ENCODE measurements around the gene PLEKHM1. TPM values are rescaled to one million over a fixed set of nuclear protein-coding genes. Genes with fewer than 3 reads are reported as not detected.

The PLEKHM1 gene
- total RNA-seq, 1 donor from 2014 or later = 42.1 TPM

GRCh38 chr17:45395569-45396415 is 94.7 kb downstream of the PLEKHM1 start:
- no peak for DNase-seq (ENCODE audit: extremely low spot score, unreplicated experiment)
- no peak for TF ChIP-seq CTCF (conservative IDR thresholded peaks at IDR 0.05)
- Mint-ChIP-seq H3K27me3 (peaks cover 15% of the 10 kb centered on the region), H3K36me3 (peaks cover 6% of the 10 kb centered on the region), H3K27ac (no peak overlapping the region), H3K4me1 (ENCODE audit: unreplicated experiment) (peaks cover 4% of the 10 kb centered on the region), H3K9me3 (no peaks in the 10 kb centered on the region), H3K4me3 (no peak overlapping the region)

- peaks cover 4% of the 10 kb centered on the region for H3K4me1 Mint-ChIP-seq (ENCODE audit: unreplicated experiment)
These were observed 95.5 kb downstream of the PLEKHM1 start for GRCh38 chr17:45394913-45395568.

GRCh38 chr17:45394564-45394912 is 96.0 kb downstream of the PLEKHM1 start:
- peaks cover 4% of the 10 kb centered on the region for H3K4me1 Mint-ChIP-seq (ENCODE audit: unreplicated experiment)
- H3K36me3 Mint-ChIP-seq = peaks cover 6% of the 10 kb centered on the region
- TF ChIP-seq CTCF (conservative IDR thresholded peaks at IDR 0.05) = no peak
- H3K9me3 Mint-ChIP-seq = no peaks in the 10 kb centered on the region
- DNase-seq (ENCODE audit: extremely low spot score, unreplicated experiment) = no peak
- H3K27ac Mint-ChIP-seq = no peak overlapping the region
- H3K4me3 Mint-ChIP-seq = no peak overlapping the region
- H3K27me3 Mint-ChIP-seq = peaks cover 17% of the 10 kb centered on the region

More at GRCh38 chr17:45394913-45395568, 95.5 kb downstream of the PLEKHM1 start:
- peaks cover 15% of the 10 kb centered on the region for H3K27me3 Mint-ChIP-seq
- peak overlapping the region; percentile 47 for H3K4me3 Mint-ChIP-seq
- no peaks in the 10 kb centered on the region for H3K9me3 Mint-ChIP-seq
- peak overlapping the region; percentile 56 for H3K27ac Mint-ChIP-seq
- TF ChIP-seq CTCF (conservative IDR thresholded peaks at IDR 0.05) = peak; percentile 86
- peak; percentile 80 for DNase-seq (ENCODE audit: extremely low spot score, unreplicated experiment)
- peaks cover 6% of the 10 kb centered on the region for H3K36me3 Mint-ChIP-seq

- TF ChIP-seq CTCF (conservative IDR thresholded peaks at IDR 0.05) = no peak
- Mint-ChIP-seq H3K36me3 (peaks cover 6% of the 10 kb centered on the region), H3K9me3 (no peaks in the 10 kb centered on the region), H3K4me3 (no peak overlapping the region), H3K27ac (no peak overlapping the region), H3K27me3 (peaks cover 19% of the 10 kb centered on the region), H3K4me1 (ENCODE audit: unreplicated experiment) (peaks cover 4% of the 10 kb centered on the region)
- DNase-seq (ENCODE audit: extremely low spot score, unreplicated experiment) = no peak
These were observed 96.4 kb downstream of the PLEKHM1 start for GRCh38 chr17:45394091-45394490.

GRCh38 chr17:45393411-45393810 is 97.1 kb downstream of the PLEKHM1 start:
- Mint-ChIP-seq H3K4me1 (ENCODE audit: unreplicated experiment) (peaks cover 4% of the 10 kb centered on the region), H3K27ac (no peak overlapping the region), H3K9me3 (no peaks in the 10 kb centered on the region), H3K36me3 (peaks cover 6% of the 10 kb centered on the region), H3K4me3 (no peak overlapping the region), H3K27me3 (peaks cover 26% of the 10 kb centered on the region)
- TF ChIP-seq CTCF (conservative IDR thresholded peaks at IDR 0.05) = no peak
- no peak for DNase-seq (ENCODE audit: extremely low spot score, unreplicated experiment)
